GM19467 (cell line): ENCODE results near the gene SLC27A5.
"Not testable (repeated sequence)": the region's sequence is repeated elsewhere in the genome, so short reads cannot be mapped to it uniquely, and the experiment has no call there.

Experiments used
- ATAC-seq: cut with Tn5 transposase; IDR thresholded peaks from one replicate; pipeline ENCODE4 v1.9.1; 2021; ENCODE audit warnings: mild to moderate bottlenecking, moderate library complexity; ENCODE audit not compliant: unreplicated experiment

SLC27A5 gene

GRCh38 chr19:58471736-58472135 is 40.1 kb downstream of the SLC27A5 start:
- ATAC-seq = no peak

- not testable (repeated sequence) for ATAC-seq
These were observed 40.8 kb downstream of the SLC27A5 start for GRCh38 chr19:58470837-58471543.

- ATAC-seq = no peak
These were observed 42.4 kb downstream of the SLC27A5 start for GRCh38 chr19:58469241-58470013.

GRCh38 chr19:58468216-58468839 is 43.5 kb downstream of the SLC27A5 start:
- ATAC-seq = no peak

GRCh38 chr19:58466760-58467589 is 44.8 kb downstream of the SLC27A5 start, which contains the start of gene ZNF324:
Gene ZNF324 (plus strand): TSS chr19:58467080. CDS start chr19:58469186, 2,106 bp downstream.
- peak; percentile 92 for ATAC-seq

- peak; percentile 24 for ATAC-seq
These were observed 45.6 kb downstream of the SLC27A5 start for GRCh38 chr19:58466089-58466759.

- no peak for ATAC-seq
These were observed 51.8 kb downstream of the SLC27A5 start for GRCh38 chr19:58460039-58460438.

GRCh38 chr19:58456111-58456510 is 55.7 kb downstream of the SLC27A5 start:
- no peak for ATAC-seq

GRCh38 chr19:58455306-58455705 is 56.5 kb downstream of the SLC27A5 start:
- ATAC-seq = no peak

- ATAC-seq = no peak
These were observed 58.0 kb downstream of the SLC27A5 start for GRCh38 chr19:58453743-58454142.

GRCh38 chr19:58451358-58452101 is 60.3 kb downstream of the SLC27A5 start, which contains the start of gene ZNF324B:
Gene ZNF324B (plus strand): TSS chr19:58451622. CDS start chr19:58453702, 2,080 bp downstream.
- ATAC-seq = peak; percentile 90

- no peak for ATAC-seq
These were observed 60.9 kb downstream of the SLC27A5 start for GRCh38 chr19:58450856-58451357.

- not testable (repeated sequence) for ATAC-seq
These were observed 61.8 kb downstream of the SLC27A5 start for GRCh38 chr19:58449980-58450379.

GRCh38 chr19:58448860-58449259 is 62.9 kb downstream of the SLC27A5 start:
- not testable (repeated sequence) for ATAC-seq
